AG04449 (cell line): ENCODE results near the gene KIF13A.
"Not testable (repeated sequence)": the region's sequence is repeated elsewhere in the genome, so short reads cannot be mapped to it uniquely, and the experiment has no call there.

Experiments used
- CTCF ChIA-PET: fragments of 350-600 bp; formaldehyde crosslinking; extraction: SDS; loops from one replicate; lab custom pipeline; 2021; ENCODE audit warnings: antibody characterized with exemption; lab: Yijun Ruan, JAX
- POLR2A ChIA-PET: fragments of 400-600, 350-600 bp; formaldehyde crosslinking; extraction: SDS; loops from one replicate; lab custom pipeline; 2020; ENCODE audit warnings: antibody characterized with exemption, inconsistent platforms; lab: Yijun Ruan, JAX
- DNase-seq: peaks from one replicate; pipeline ENCODE4 v3.0.0-alpha.2; 2010; ENCODE audit warnings: low read depth, low spot score
- H3K4me3 ChIP-seq: 2 replicates; pipeline ENCODE4 v1.5.1; 2011; ENCODE audit warnings: low read depth, mild to moderate bottlenecking, control low read depth, low read length
- CTCF ChIP-seq: IDR thresholded peaks from one replicate; pipeline ENCODE4 v1.5.1; 2011; ENCODE audit warnings: mild to moderate bottlenecking, moderate library complexity, low read length, control low read depth, inconsistent platforms; ENCODE audit not compliant: insufficient read depth; ENCODE audit errors: missing control alignments

KIF13A gene

GRCh38 chr6:17850281-17850680 is 137.2 kb downstream of the KIF13A start:
- H3K4me3 ChIP-seq, result no peak overlapping the region
- ChIA-PET POLR2A (no interaction called here), CTCF (interaction anchor here (1.1 to 1.3 kb wide), 2 partner anchors 11 to 34 kb away, joined by 3 to 4 read pairs; no protein-coding TSS in a partner anchor)
- TF ChIP-seq CTCF, result no peak
- DNase-seq, result no peak

- POLR2A ChIA-PET, result no interaction called here
- no peak overlapping the region for H3K4me3 ChIP-seq
- CTCF ChIA-PET, result interaction anchor here (0.8 kb wide), 1 partner anchor 137 kb away, joined by 5 read pairs; no protein-coding TSS in a partner anchor
Measured at GRCh38 chr6:17847203-17847760, 140.2 kb downstream of the KIF13A start.

GRCh38 chr6:17846762-17847161 is 140.7 kb downstream of the KIF13A start:
- POLR2A ChIA-PET, result no interaction called here
- no peak for TF ChIP-seq CTCF
- H3K4me3 ChIP-seq, result no peak overlapping the region
- CTCF ChIA-PET, result no interaction called here
- no peak for DNase-seq

More at GRCh38 chr6:17847203-17847760, 140.2 kb downstream of the KIF13A start:
- no peak for DNase-seq
- TF ChIP-seq CTCF, result no peak

GRCh38 chr6:17845598-17845997 is 141.8 kb downstream of the KIF13A start:
- ChIA-PET CTCF (interaction anchor here (0.7 kb wide), 1 partner anchor 29 kb away, joined by 3 read pairs; no protein-coding TSS in a partner anchor), POLR2A (interaction anchor here (0.6 kb wide), 1 partner anchor 11 kb away, joined by 3 read pairs; no protein-coding TSS in a partner anchor)
- no peak for DNase-seq
- TF ChIP-seq CTCF, result no peak
- H3K4me3 ChIP-seq, result no peak overlapping the region

GRCh38 chr6:17844967-17845366 is 142.5 kb downstream of the KIF13A start:
- POLR2A ChIA-PET, DNase-seq, CTCF ChIA-PET, H3K4me3 ChIP-seq: not testable (repeated sequence)

- TF ChIP-seq CTCF, result no peak
- ChIA-PET CTCF (no interaction called here), POLR2A (no interaction called here)
- no peak for DNase-seq
- no peak overlapping the region for H3K4me3 ChIP-seq
Measured at GRCh38 chr6:17842934-17843821, 144.3 kb downstream of the KIF13A start.
